OCI-LY3 (cell line): Measurements from ENCODE around the gene HIGD1C.

Experiments
- H2AFZ ChIP-seq: fragments of 200-600, 300-600 bp; shearing (Covaris generic); 2 replicates; pipeline ENCODE4 v1.6.0; 2014; ENCODE audit warnings: antibody characterized with exemption, low read depth, low read length
- H3K27ac ChIP-seq: fragments of 200-600, 300-600 bp; sonication (generic); 2 replicates; pipeline ENCODE4 v1.5.1; 2014; ENCODE audit warnings: mild to moderate bottlenecking, low read length, moderate library complexity, mixed read lengths
- H3K27me3 ChIP-seq: fragments of 200-600, 300-600 bp; sonication (generic); 2 replicates; pipeline ENCODE4 v1.6.1; 2014; ENCODE audit warnings: low read depth, low read length, mixed read lengths
- H3K36me3 ChIP-seq: fragments of 200-600, 300-600 bp; sonication (generic); replicated peaks from 2 replicates; pipeline ENCODE3; 2014; ENCODE audit warnings: low read depth, low read length, mixed read lengths
- H3K4me1 ChIP-seq: fragments of 300-600, 200-600 bp; sonication (generic); 2 replicates; pipeline ENCODE4 v1.6.1; 2014; ENCODE audit warnings: low read length, mixed read lengths
- H3K4me2 ChIP-seq: fragments of 200-600, 300-600 bp; sonication (generic); 2 replicates; pipeline ENCODE4 v1.6.1; 2014; ENCODE audit warnings: low read length, mixed read lengths
- H3K4me3 ChIP-seq: fragments of 300-600, 200-600 bp; sonication (generic); 2 replicates; pipeline ENCODE4 v1.5.1; 2014; ENCODE audit warnings: antibody characterized with exemption, mild to moderate bottlenecking, low read length, moderate library complexity
- H3K79me2 ChIP-seq: fragments of 300-600, 200-600 bp; shearing (Covaris generic); 2 replicates; pipeline ENCODE4 v1.6.1; 2014; ENCODE audit warnings: mild to moderate bottlenecking, low read length, mixed read lengths
- H3K9ac ChIP-seq: fragments of 300-600, 200-600 bp; shearing (Covaris generic); 2 replicates; pipeline ENCODE4 v1.6.0; 2014; ENCODE audit warnings: mild to moderate bottlenecking, low read length, moderate library complexity
- H3K9me3 ChIP-seq: fragments of 200-600, 300-600 bp; shearing (Covaris generic); 2 replicates; pipeline ENCODE4 v1.6.1; 2014; ENCODE audit warnings: low read length, mixed read lengths; ENCODE audit not compliant: insufficient read depth
- H4K20me1 ChIP-seq: fragments of 200-600, 300-600 bp; sonication (generic); 2 replicates; pipeline ENCODE4 v1.6.1; 2016; ENCODE audit warnings: low read length, mixed read lengths; ENCODE audit not compliant: insufficient read depth
- CTCF ChIP-seq: fragments of 200-600, 300-600 bp; sonication (generic); IDR thresholded peaks from 2 replicates; pipeline ENCODE4 v1.5.1; 2014; ENCODE audit warnings: antibody characterized with exemption, low read length, low read depth
- EZH2phosphoT487 ChIP-seq: fragments of 200-600 bp; shearing (Covaris generic); IDR thresholded peaks from 2 replicates; pipeline ENCODE4 v1.6.1; 2018; ENCODE audit warnings: antibody characterized with exemption, mixed run types, low read depth

The HIGD1C gene

DNA sequence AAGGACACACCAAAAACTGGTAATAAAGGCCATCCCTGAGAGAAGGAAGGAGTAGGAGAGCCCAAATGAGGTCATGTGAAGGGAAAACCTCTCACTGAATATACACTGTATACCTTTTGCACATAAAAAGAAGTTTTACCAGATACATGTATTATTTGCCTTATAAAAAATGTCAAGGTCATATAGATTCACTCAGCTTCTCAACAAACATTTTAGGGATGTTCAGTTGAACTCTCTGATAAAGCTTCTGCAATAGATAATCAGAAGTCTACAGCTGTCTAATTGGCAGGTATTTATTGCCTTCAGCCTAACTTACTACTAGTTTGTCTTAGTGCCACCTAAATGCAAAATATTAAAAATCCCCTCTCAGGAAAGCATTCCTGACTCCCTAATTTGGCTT lies 65.1 kb downstream of the HIGD1C start:
- Histone ChIP-seq H3K4me3 (no peak overlapping the region), H3K27me3 (no peaks in the 10 kb centered on the region), H2AFZ (no peak overlapping the region), H4K20me1 (peaks cover 20% of the 10 kb centered on the region), H3K4me1 (peaks cover 10% of the 10 kb centered on the region), H3K4me2 (no peak overlapping the region), H3K27ac (no peak overlapping the region), H3K79me2 (peaks cover 97% of the 10 kb centered on the region), H3K9me3 (no peaks in the 10 kb centered on the region), H3K9ac (no peak overlapping the region), H3K36me3 (no peaks in the 10 kb centered on the region)
- TF ChIP-seq CTCF (no peak), EZH2phosphoT487 (no peak)

- H3K27me3 ChIP-seq: no peaks in the 10 kb centered on the region
- no peak overlapping the region for H3K4me2 ChIP-seq
- no peak overlapping the region for H3K27ac ChIP-seq
- H3K4me3 ChIP-seq: no peak overlapping the region
- H2AFZ ChIP-seq: no peak overlapping the region
- H3K9ac ChIP-seq: no peak overlapping the region
- peaks cover 25% of the 10 kb centered on the region for H3K4me1 ChIP-seq
- no peak for TF ChIP-seq EZH2phosphoT487
- TF ChIP-seq CTCF: no peak
- peaks cover 14% of the 10 kb centered on the region for H4K20me1 ChIP-seq
- H3K36me3 ChIP-seq: peaks cover 4% of the 10 kb centered on the region
- H3K9me3 ChIP-seq: no peaks in the 10 kb centered on the region
- peaks cover 97% of the 10 kb centered on the region for H3K79me2 ChIP-seq
These were observed 66.6 kb downstream of the HIGD1C start for GRCh38 chr12:51018956-51019355.

DNA sequence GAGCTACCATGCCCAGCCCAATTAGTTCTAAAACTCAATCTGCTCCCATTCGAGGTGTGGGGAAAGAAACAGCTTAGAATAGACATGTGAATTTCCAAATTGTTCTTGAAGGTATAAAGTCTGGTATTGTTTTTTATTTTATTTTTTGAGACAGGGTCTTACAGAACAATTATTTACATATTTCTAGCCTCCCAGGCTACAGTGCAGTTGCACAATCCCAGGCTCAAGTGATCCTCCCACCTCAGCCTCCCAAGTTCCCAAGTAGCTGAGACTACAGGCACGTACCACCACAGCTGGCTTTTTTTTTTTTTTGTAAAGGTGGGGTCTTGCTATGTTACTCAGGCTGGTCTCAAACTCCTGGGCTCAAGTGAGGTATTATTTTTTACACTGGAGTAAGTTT lies 67.6 kb downstream of the HIGD1C start:
- Histone ChIP-seq H4K20me1 (peaks cover 11% of the 10 kb centered on the region), H3K36me3 (peaks cover 4% of the 10 kb centered on the region), H3K4me1 (peaks cover 27% of the 10 kb centered on the region), H2AFZ (no peak overlapping the region), H3K4me2 (no peak overlapping the region), H3K27ac (no peak overlapping the region), H3K79me2 (peaks cover 97% of the 10 kb centered on the region), H3K9ac (no peak overlapping the region), H3K9me3 (no peaks in the 10 kb centered on the region), H3K27me3 (no peaks in the 10 kb centered on the region), H3K4me3 (no peak overlapping the region)
- TF ChIP-seq EZH2phosphoT487 (no peak), CTCF (no peak)
